IPS-15b (cell line): ENCODE data around the gene CMYA5.

ENCODE experiments used
- H3K27me3 ChIP-seq: one replicate; pipeline ENCODE4 v1.6.1; 2013; ENCODE audit warnings: low read length; ENCODE audit not compliant: control insufficient read depth, insufficient read depth
- H3K36me3 ChIP-seq: one replicate; pipeline ENCODE4 v1.6.1; 2013; ENCODE audit warnings: low read length; ENCODE audit not compliant: control insufficient read depth, insufficient read depth
- H3K4me1 ChIP-seq: one replicate; pipeline ENCODE4 v1.6.1; 2013; ENCODE audit warnings: mild to moderate bottlenecking, low read length; ENCODE audit not compliant: control insufficient read depth, insufficient read depth
- H3K4me3 ChIP-seq: one replicate; pipeline ENCODE4 v1.5.1; 2013; ENCODE audit warnings: low read depth, low read length
- H3K9ac ChIP-seq: one replicate; pipeline ENCODE4 v1.6.1; 2013; ENCODE audit warnings: low read depth, mild to moderate bottlenecking, low read length
- H3K9me3 ChIP-seq: one replicate; pipeline ENCODE4 v1.6.1; 2013; ENCODE audit warnings: mild to moderate bottlenecking, low read length; ENCODE audit not compliant: control insufficient read depth, insufficient read depth

CMYA5 gene

GRCh38 chr5:79731775-79732174 is 42.1 kb downstream of the CMYA5 start:
- H3K9me3 ChIP-seq: no peaks in the 10 kb centered on the region
- H3K9ac ChIP-seq: no peak overlapping the region
- no peaks in the 10 kb centered on the region for H3K4me1 ChIP-seq
- no peak overlapping the region for H3K4me3 ChIP-seq
- no peaks in the 10 kb centered on the region for H3K36me3 ChIP-seq
- no peaks in the 10 kb centered on the region for H3K27me3 ChIP-seq

GRCh38 chr5:79736528-79737514 is 47.2 kb downstream of the CMYA5 start:
- H3K4me1 ChIP-seq: no peaks in the 10 kb centered on the region
- H3K4me3 ChIP-seq: no peak overlapping the region
- H3K9ac ChIP-seq: no peak overlapping the region
- H3K27me3 ChIP-seq: no peaks in the 10 kb centered on the region
- no peaks in the 10 kb centered on the region for H3K36me3 ChIP-seq
- H3K9me3 ChIP-seq: no peaks in the 10 kb centered on the region

GRCh38 chr5:79738349-79738748 is 48.7 kb downstream of the CMYA5 start:
- H3K4me1 ChIP-seq: no peaks in the 10 kb centered on the region
- no peaks in the 10 kb centered on the region for H3K27me3 ChIP-seq
- no peaks in the 10 kb centered on the region for H3K36me3 ChIP-seq
- no peak overlapping the region for H3K4me3 ChIP-seq
- H3K9me3 ChIP-seq: no peaks in the 10 kb centered on the region
- no peak overlapping the region for H3K9ac ChIP-seq

- no peaks in the 10 kb centered on the region for H3K9me3 ChIP-seq
- H3K4me1 ChIP-seq: peaks cover 16% of the 10 kb centered on the region
- H3K4me3 ChIP-seq: no peak overlapping the region
- no peaks in the 10 kb centered on the region for H3K27me3 ChIP-seq
- H3K9ac ChIP-seq: no peak overlapping the region
- no peaks in the 10 kb centered on the region for H3K36me3 ChIP-seq
Observed at GRCh38 chr5:79742549-79743136, 53.0 kb downstream of the CMYA5 start.

GRCh38 chr5:79743846-79744605 is 54.4 kb downstream of the CMYA5 start:
- Histone ChIP-seq H3K4me1 (peaks cover 16% of the 10 kb centered on the region), H3K27me3 (no peaks in the 10 kb centered on the region), H3K9me3 (no peaks in the 10 kb centered on the region), H3K4me3 (no peak overlapping the region), H3K9ac (no peak overlapping the region), H3K36me3 (no peaks in the 10 kb centered on the region)

GRCh38 chr5:79745255-79745654 is 55.6 kb downstream of the CMYA5 start:
- Histone ChIP-seq H3K4me3 (no peak overlapping the region), H3K9me3 (no peaks in the 10 kb centered on the region), H3K36me3 (no peaks in the 10 kb centered on the region), H3K27me3 (no peaks in the 10 kb centered on the region), H3K9ac (no peak overlapping the region), H3K4me1 (peaks cover 17% of the 10 kb centered on the region)

GRCh38 chr5:79746642-79747569 is 57.3 kb downstream of the CMYA5 start:
- no peaks in the 10 kb centered on the region for H3K27me3 ChIP-seq
- peaks cover 27% of the 10 kb centered on the region for H3K4me1 ChIP-seq

GRCh38 chr5:79750611-79751510 is 61.2 kb downstream of the CMYA5 start:
- no peak overlapping the region for H3K9ac ChIP-seq
- peaks cover 21% of the 10 kb centered on the region for H3K4me1 ChIP-seq
- no peak overlapping the region for H3K4me3 ChIP-seq
- H3K9me3 ChIP-seq: no peaks in the 10 kb centered on the region
- no peaks in the 10 kb centered on the region for H3K36me3 ChIP-seq
- no peaks in the 10 kb centered on the region for H3K27me3 ChIP-seq

More at GRCh38 chr5:79746642-79747569, 57.3 kb downstream of the CMYA5 start:
- H3K9me3 ChIP-seq: no peaks in the 10 kb centered on the region
- H3K4me3 ChIP-seq: no peak overlapping the region
- no peaks in the 10 kb centered on the region for H3K36me3 ChIP-seq
- no peak overlapping the region for H3K9ac ChIP-seq

- Histone ChIP-seq H3K36me3 (no peaks in the 10 kb centered on the region), H3K4me3 (no peak overlapping the region), H3K9ac (no peak overlapping the region), H3K4me1 (peaks cover 11% of the 10 kb centered on the region), H3K27me3 (no peaks in the 10 kb centered on the region), H3K9me3 (no peaks in the 10 kb centered on the region)
Observed at GRCh38 chr5:79753092-79753491, 63.5 kb downstream of the CMYA5 start.

GRCh38 chr5:79753877-79754645 is 64.4 kb downstream of the CMYA5 start:
- Histone ChIP-seq H3K9me3 (no peaks in the 10 kb centered on the region), H3K9ac (no peak overlapping the region), H3K4me3 (no peak overlapping the region), H3K36me3 (no peaks in the 10 kb centered on the region), H3K4me1 (peaks cover 11% of the 10 kb centered on the region), H3K27me3 (no peaks in the 10 kb centered on the region)
